ENCODE measurements around the gene PLEKHA7.
A peak's percentile ranks its signal among the peaks of the same experiment; 100 is the strongest.
"Not testable (repeated sequence)": the region's sequence is repeated elsewhere in the genome, so short reads cannot be mapped to it uniquely, and the experiment has no call there.

The PLEKHA7 gene

GRCh38 chr11:17014321-17014832 is at the start of gene PLEKHA7:
PLEKHA7 (minus strand) TSS chr11:17014414; CDS start chr11:17014401, 13 bp downstream.
- DNase-seq (ENCODE audit: low read depth): no peak

GRCh38 chr11:17063171-17064002 is 49.2 kb upstream of the PLEKHA7 start:
- peak; percentile 57 for DNase-seq (ENCODE audit: low read depth)

GRCh38 chr11:17051146-17051545 is 36.9 kb upstream of the PLEKHA7 start:
- DNase-seq (ENCODE audit: low read depth): not testable (repeated sequence)

GRCh38 chr11:17048491-17048890 is 34.3 kb upstream of the PLEKHA7 start:
- not testable (repeated sequence) for DNase-seq (ENCODE audit: low read depth)

- DNase-seq (ENCODE audit: low read depth): no peak
These were observed 32.5 kb upstream of the PLEKHA7 start for GRCh38 chr11:17046690-17047089.

- no peak for DNase-seq (ENCODE audit: low read depth)
These were observed 22.7 kb upstream of the PLEKHA7 start for GRCh38 chr11:17036666-17037658.

- DNase-seq (ENCODE audit: low read depth): not testable (repeated sequence)
These were observed 19.8 kb upstream of the PLEKHA7 start for GRCh38 chr11:17034027-17034426.

GRCh38 chr11:17026487-17027082 is 12.4 kb upstream of the PLEKHA7 start:
- no peak for DNase-seq (ENCODE audit: low read depth)

GRCh38 chr11:17024924-17025323 is 10.7 kb upstream of the PLEKHA7 start:
- no peak for DNase-seq (ENCODE audit: low read depth)

- DNase-seq (ENCODE audit: low read depth): no peak
These were observed 7.3 kb upstream of the PLEKHA7 start for GRCh38 chr11:17021511-17021910.

GRCh38 chr11:17020831-17021230 is 6.6 kb upstream of the PLEKHA7 start:
- DNase-seq (ENCODE audit: low read depth): no peak

GRCh38 chr11:17019232-17019631 is 5.0 kb upstream of the PLEKHA7 start:
- DNase-seq (ENCODE audit: low read depth): no peak

- no peak for DNase-seq (ENCODE audit: low read depth)
These were observed 1.5 kb upstream of the PLEKHA7 start for GRCh38 chr11:17015627-17016126.

- peak; percentile 12 for DNase-seq (ENCODE audit: low read depth)
These were observed 816 bp upstream of the PLEKHA7 start for GRCh38 chr11:17014833-17015626.

GRCh38 chr11:17013548-17014320 is 480 bp downstream of the PLEKHA7 start:
- peak; percentile 3 for DNase-seq (ENCODE audit: low read depth)

GRCh38 chr11:17012712-17013547 is 1.3 kb downstream of the PLEKHA7 start:
- DNase-seq (ENCODE audit: low read depth): no peak

- no peak for DNase-seq (ENCODE audit: low read depth)
These were observed 2.0 kb downstream of the PLEKHA7 start for GRCh38 chr11:17012179-17012578.

GRCh38 chr11:17010851-17011420 is 3.3 kb downstream of the PLEKHA7 start:
- no peak for DNase-seq (ENCODE audit: low read depth)

GRCh38 chr11:17008099-17008498 is 6.1 kb downstream of the PLEKHA7 start:
- no peak for DNase-seq (ENCODE audit: low read depth)

All from activated T-cell treated with anti-CD3 and anti-CD28 coated beads for 48 hours (primary cell).